ENCODE measurements around the gene HSPB1. TPM values are rescaled to one million over a fixed set of nuclear protein-coding genes. Genes with fewer than 3 reads are reported as not detected.
"Not testable (repeated sequence)": the region's sequence is repeated elsewhere in the genome, so short reads cannot be mapped to it uniquely, and the experiment has no call there.

HSPB1 gene
- total RNA-seq, 1 donor from 2014 or later: 80.4 TPM

- peaks cover 30 to 33% (median 31%) of the 10 kb centered on the region in 3 donors for H3K27me3 ChIP-seq (ENCODE audit: control insufficient read depth in 3 of 3, insufficient read depth in 3 of 3, low read length in 3 of 3)
- no peak overlapping the region for H3K9ac ChIP-seq (ENCODE audit: low read depth in 1 of 3, low read length in 3 of 3)
- H3K4me3 ChIP-seq (ENCODE audit: low read length in 3 of 3): peak overlapping the region in 2 of 3 donors; percentile 41 to 48
- no peak overlapping the region for H3K27ac ChIP-seq (ENCODE audit: low read depth, low read length)
- no peaks in the 10 kb centered on the region for H3K36me3 ChIP-seq (ENCODE audit: control insufficient read depth in 3 of 3, insufficient read depth in 3 of 3, low read length in 3 of 3)
- H3K4me1 ChIP-seq (ENCODE audit: control insufficient read depth in 3 of 3, insufficient read depth in 3 of 3, low read length in 3 of 3): peaks cover 4 to 7% (median 5%) of the 10 kb centered on the region in 3 donors
- no peaks in the 10 kb centered on the region for H3K9me3 ChIP-seq (ENCODE audit: control insufficient read depth in 3 of 3, low read length in 3 of 3)
Measured at GRCh38 chr7:76267107-76267893, 35.2 kb upstream of the HSPB1 start.

- no peak overlapping the region for H3K9ac ChIP-seq (ENCODE audit: low read depth in 1 of 3, low read length in 3 of 3)
- no peaks in the 10 kb centered on the region for H3K36me3 ChIP-seq (ENCODE audit: control insufficient read depth in 3 of 3, insufficient read depth in 3 of 3, low read length in 3 of 3)
- H3K4me1 ChIP-seq (ENCODE audit: control insufficient read depth in 3 of 3, insufficient read depth in 3 of 3, low read length in 3 of 3): peaks cover 4 to 7% (median 5%) of the 10 kb centered on the region in 3 donors
- no peak overlapping the region for H3K4me3 ChIP-seq (ENCODE audit: low read length in 3 of 3)
- no peaks in the 10 kb centered on the region for H3K9me3 ChIP-seq (ENCODE audit: control insufficient read depth in 3 of 3, low read length in 3 of 3)
- no peak overlapping the region for H3K27ac ChIP-seq (ENCODE audit: low read depth, low read length)
- peaks cover 30 to 33% (median 31%) of the 10 kb centered on the region in 3 donors for H3K27me3 ChIP-seq (ENCODE audit: control insufficient read depth in 3 of 3, insufficient read depth in 3 of 3, low read length in 3 of 3)
Measured at GRCh38 chr7:76267894-76268183, 34.6 kb upstream of the HSPB1 start.

GRCh38 chr7:76268376-76268775, 34.1 kb upstream of the HSPB1 start:
- no peak overlapping the region for H3K4me3 ChIP-seq (ENCODE audit: low read length in 3 of 3)
- H3K4me1 ChIP-seq (ENCODE audit: control insufficient read depth in 3 of 3, insufficient read depth in 3 of 3, low read length in 3 of 3): peaks cover 4 to 7% (median 5%) of the 10 kb centered on the region in 3 donors

GRCh38 chr7:76269895-76270294, 32.6 kb upstream of the HSPB1 start:
- H3K9me3 ChIP-seq (ENCODE audit: control insufficient read depth in 3 of 3, low read length in 3 of 3): no peaks in the 10 kb centered on the region
- no peak overlapping the region for H3K9ac ChIP-seq (ENCODE audit: low read depth in 1 of 3, low read length in 3 of 3)
- no peaks in the 10 kb centered on the region for H3K36me3 ChIP-seq (ENCODE audit: control insufficient read depth in 3 of 3, insufficient read depth in 3 of 3, low read length in 3 of 3)
- H3K27me3 ChIP-seq (ENCODE audit: control insufficient read depth in 3 of 3, insufficient read depth in 3 of 3, low read length in 3 of 3): peaks cover 32 to 41% (median 37%) of the 10 kb centered on the region in 3 donors
- H3K4me3 ChIP-seq (ENCODE audit: low read length in 3 of 3): no peak overlapping the region
- H3K4me1 ChIP-seq (ENCODE audit: control insufficient read depth in 3 of 3, insufficient read depth in 3 of 3, low read length in 3 of 3): peaks cover 4 to 7% (median 5%) of the 10 kb centered on the region in 3 donors
- no peak overlapping the region for H3K27ac ChIP-seq (ENCODE audit: low read depth, low read length)

More at GRCh38 chr7:76268376-76268775, 34.1 kb upstream of the HSPB1 start:
- Histone ChIP-seq H3K9me3 (ENCODE audit: control insufficient read depth in 3 of 3, low read length in 3 of 3) (no peaks in the 10 kb centered on the region), H3K9ac (ENCODE audit: low read depth in 1 of 3, low read length in 3 of 3) (no peak overlapping the region), H3K27me3 (ENCODE audit: control insufficient read depth in 3 of 3, insufficient read depth in 3 of 3, low read length in 3 of 3) (peaks cover 31 to 33% (median 32%) of the 10 kb centered on the region in 3 donors), H3K36me3 (ENCODE audit: control insufficient read depth in 3 of 3, insufficient read depth in 3 of 3, low read length in 3 of 3) (no peaks in the 10 kb centered on the region), H3K27ac (ENCODE audit: low read depth, low read length) (no peak overlapping the region)

GRCh38 chr7:76271384-76271783, 31.1 kb upstream of the HSPB1 start:
- peaks cover 35 to 48% (median 41%) of the 10 kb centered on the region in 3 donors for H3K27me3 ChIP-seq (ENCODE audit: control insufficient read depth in 3 of 3, insufficient read depth in 3 of 3, low read length in 3 of 3)
- not testable (repeated sequence) for H3K9me3 ChIP-seq (ENCODE audit: control insufficient read depth in 3 of 3, low read length in 3 of 3); H3K4me3 ChIP-seq (ENCODE audit: low read length in 3 of 3); H3K36me3 ChIP-seq (ENCODE audit: control insufficient read depth in 3 of 3, insufficient read depth in 3 of 3, low read length in 3 of 3); H3K9ac ChIP-seq (ENCODE audit: low read depth in 1 of 3, low read length in 3 of 3); H3K4me1 ChIP-seq (ENCODE audit: control insufficient read depth in 3 of 3, insufficient read depth in 3 of 3, low read length in 3 of 3); H3K27ac ChIP-seq (ENCODE audit: low read depth, low read length)

- Histone ChIP-seq H3K27ac (ENCODE audit: low read depth, low read length) (no peak overlapping the region), H3K36me3 (ENCODE audit: control insufficient read depth in 3 of 3, insufficient read depth in 3 of 3, low read length in 3 of 3) (no peaks in the 10 kb centered on the region), H3K4me1 (ENCODE audit: control insufficient read depth in 3 of 3, insufficient read depth in 3 of 3, low read length in 3 of 3) (peaks cover under 1 to 3% (median 1%) of the 10 kb centered on the region in 3 donors), H3K27me3 (ENCODE audit: control insufficient read depth in 3 of 3, insufficient read depth in 3 of 3, low read length in 3 of 3) (peaks cover 35 to 47% (median 36%) of the 10 kb centered on the region in 3 donors), H3K4me3 (ENCODE audit: low read length in 3 of 3) (no peak overlapping the region), H3K9me3 (ENCODE audit: control insufficient read depth in 3 of 3, low read length in 3 of 3) (no peaks in the 10 kb centered on the region), H3K9ac (ENCODE audit: low read depth in 1 of 3, low read length in 3 of 3) (no peak overlapping the region)
Measured at GRCh38 chr7:76272142-76272541, 30.3 kb upstream of the HSPB1 start.

GRCh38 chr7:76272851-76273497, 29.5 kb upstream of the HSPB1 start:
- H3K27me3 ChIP-seq (ENCODE audit: control insufficient read depth in 3 of 3, insufficient read depth in 3 of 3, low read length in 3 of 3): peaks cover 28 to 42% (median 33%) of the 10 kb centered on the region in 3 donors
- peaks cover 0 to under 1% (median 0%) of the 10 kb centered on the region in 3 donors for H3K4me1 ChIP-seq (ENCODE audit: control insufficient read depth in 3 of 3, insufficient read depth in 3 of 3, low read length in 3 of 3)
- no peak overlapping the region for H3K9ac ChIP-seq (ENCODE audit: low read depth in 1 of 3, low read length in 3 of 3)
- H3K27ac ChIP-seq (ENCODE audit: low read depth, low read length): no peak overlapping the region
- no peak overlapping the region for H3K4me3 ChIP-seq (ENCODE audit: low read length in 3 of 3)
- H3K36me3 ChIP-seq (ENCODE audit: control insufficient read depth in 3 of 3, insufficient read depth in 3 of 3, low read length in 3 of 3): no peaks in the 10 kb centered on the region
- H3K9me3 ChIP-seq (ENCODE audit: control insufficient read depth in 3 of 3, low read length in 3 of 3): no peaks in the 10 kb centered on the region

GRCh38 chr7:76273503-76273902, 29.0 kb upstream of the HSPB1 start:
- Histone ChIP-seq H3K9ac (ENCODE audit: low read depth in 1 of 3, low read length in 3 of 3) (no peak overlapping the region), H3K27me3 (ENCODE audit: control insufficient read depth in 3 of 3, insufficient read depth in 3 of 3, low read length in 3 of 3) (peaks cover 25 to 39% (median 32%) of the 10 kb centered on the region in 3 donors), H3K4me3 (ENCODE audit: low read length in 3 of 3) (no peak overlapping the region), H3K9me3 (ENCODE audit: control insufficient read depth in 3 of 3, low read length in 3 of 3) (no peaks in the 10 kb centered on the region), H3K27ac (ENCODE audit: low read depth, low read length) (no peak overlapping the region), H3K36me3 (ENCODE audit: control insufficient read depth in 3 of 3, insufficient read depth in 3 of 3, low read length in 3 of 3) (no peaks in the 10 kb centered on the region), H3K4me1 (ENCODE audit: control insufficient read depth in 3 of 3, insufficient read depth in 3 of 3, low read length in 3 of 3) (no peaks in the 10 kb centered on the region)

- Histone ChIP-seq H3K4me3 (ENCODE audit: low read length in 3 of 3) (no peak overlapping the region), H3K9ac (ENCODE audit: low read depth in 1 of 3, low read length in 3 of 3) (no peak overlapping the region), H3K27me3 (ENCODE audit: control insufficient read depth in 3 of 3, insufficient read depth in 3 of 3, low read length in 3 of 3) (peaks cover 19 to 40% (median 26%) of the 10 kb centered on the region in 3 donors), H3K4me1 (ENCODE audit: control insufficient read depth in 3 of 3, insufficient read depth in 3 of 3, low read length in 3 of 3) (no peaks in the 10 kb centered on the region), H3K36me3 (ENCODE audit: control insufficient read depth in 3 of 3, insufficient read depth in 3 of 3, low read length in 3 of 3) (no peaks in the 10 kb centered on the region), H3K27ac (ENCODE audit: low read depth, low read length) (no peak overlapping the region), H3K9me3 (ENCODE audit: control insufficient read depth in 3 of 3, low read length in 3 of 3) (no peaks in the 10 kb centered on the region)
Measured at GRCh38 chr7:76278540-76278939, 23.9 kb upstream of the HSPB1 start.

GRCh38 chr7:76280408-76280807, 22.1 kb upstream of the HSPB1 start:
- Histone ChIP-seq H3K9ac (ENCODE audit: low read depth in 1 of 3, low read length in 3 of 3) (no peak overlapping the region), H3K4me3 (ENCODE audit: low read length in 3 of 3) (no peak overlapping the region), H3K36me3 (ENCODE audit: control insufficient read depth in 3 of 3, insufficient read depth in 3 of 3, low read length in 3 of 3) (no peaks in the 10 kb centered on the region), H3K27me3 (ENCODE audit: control insufficient read depth in 3 of 3, insufficient read depth in 3 of 3, low read length in 3 of 3) (peaks cover 15 to 38% (median 30%) of the 10 kb centered on the region in 3 donors), H3K27ac (ENCODE audit: low read depth, low read length) (no peak overlapping the region), H3K9me3 (ENCODE audit: control insufficient read depth in 3 of 3, low read length in 3 of 3) (no peaks in the 10 kb centered on the region), H3K4me1 (ENCODE audit: control insufficient read depth in 3 of 3, insufficient read depth in 3 of 3, low read length in 3 of 3) (no peaks in the 10 kb centered on the region)

Measured in skeletal muscle tissue (tissue), 4 donors.